Measurements from ENCODE around the gene RAPGEF2.
"Not testable (repeated sequence)": the region's sequence is repeated elsewhere in the genome, so short reads cannot be mapped to it uniquely, and the experiment has no call there.

- TF ChIP-seq CTCF, POLR2A (IDR thresholded peaks at IDR 0.05): not testable (repeated sequence)
Measured at GRCh38 chr4:159113366-159113765, 10.5 kb downstream of the RAPGEF2 start.

Measured in thyroid gland (tissue), 4 donors.